ENCODE results near the gene ZPLD1.

Gene ZPLD1

GRCh38 chr3:102449341-102449740 is 14.5 kb downstream of the ZPLD1 start:
- TF ChIP-seq TAF1 (IDR thresholded peaks at IDR 0.05; ENCODE audit: borderline replicate concordance, insufficient read depth, low read length) (no peak), FOXP2 (optimal IDR thresholded peaks at IDR 0.05; ENCODE audit: borderline replicate concordance, extremely low read depth, extremely low read length, insufficient read depth) (no peak), SIN3A (IDR thresholded peaks at IDR 0.05; ENCODE audit: borderline replicate concordance, insufficient read depth, low read length) (no peak), REST (IDR thresholded peaks at IDR 0.05; ENCODE audit: insufficient read depth in 1 of 2, low read depth in 2 of 2, low read length in 2 of 2) (no peak), POLR2AphosphoS5 (IDR thresholded peaks at IDR 0.05; ENCODE audit: low read depth, low read length) (no peak)

DNA sequence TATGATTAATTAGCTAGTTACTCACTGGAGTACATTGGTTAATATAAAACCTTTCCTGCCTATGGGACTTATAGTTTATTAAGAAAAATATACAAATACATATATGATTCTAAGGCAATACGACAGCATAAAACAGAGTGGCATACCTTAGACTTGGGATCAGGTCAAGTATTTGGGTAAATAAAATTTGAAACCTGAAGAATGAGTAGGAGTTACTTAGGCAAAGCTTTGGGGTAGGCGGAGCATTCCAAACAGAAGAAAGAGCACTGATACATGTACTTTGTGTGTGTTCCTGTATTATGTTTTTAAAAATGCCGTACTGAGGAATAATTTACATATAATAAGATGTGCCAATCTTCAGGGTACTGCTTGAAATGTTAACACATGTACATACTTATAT is 15.1 kb downstream of the ZPLD1 start:
- TF ChIP-seq REST (IDR thresholded peaks at IDR 0.05; ENCODE audit: insufficient read depth in 1 of 2, low read depth in 2 of 2, low read length in 2 of 2) (no peak), POLR2AphosphoS5 (IDR thresholded peaks at IDR 0.05; ENCODE audit: low read depth, low read length) (no peak), SIN3A (IDR thresholded peaks at IDR 0.05; ENCODE audit: borderline replicate concordance, insufficient read depth, low read length) (no peak), TAF1 (IDR thresholded peaks at IDR 0.05; ENCODE audit: borderline replicate concordance, insufficient read depth, low read length) (no peak), FOXP2 (optimal IDR thresholded peaks at IDR 0.05; ENCODE audit: borderline replicate concordance, extremely low read depth, extremely low read length, insufficient read depth) (no peak)

GRCh38 chr3:102450976-102451375 is 16.2 kb downstream of the ZPLD1 start:
- TF ChIP-seq FOXP2 (optimal IDR thresholded peaks at IDR 0.05; ENCODE audit: borderline replicate concordance, extremely low read depth, extremely low read length, insufficient read depth) (no peak), POLR2AphosphoS5 (IDR thresholded peaks at IDR 0.05; ENCODE audit: low read depth, low read length) (no peak), REST (IDR thresholded peaks at IDR 0.05; ENCODE audit: insufficient read depth in 1 of 2, low read depth in 2 of 2, low read length in 2 of 2) (no peak), TAF1 (IDR thresholded peaks at IDR 0.05; ENCODE audit: borderline replicate concordance, insufficient read depth, low read length) (no peak), SIN3A (IDR thresholded peaks at IDR 0.05; ENCODE audit: borderline replicate concordance, insufficient read depth, low read length) (no peak)

DNA sequence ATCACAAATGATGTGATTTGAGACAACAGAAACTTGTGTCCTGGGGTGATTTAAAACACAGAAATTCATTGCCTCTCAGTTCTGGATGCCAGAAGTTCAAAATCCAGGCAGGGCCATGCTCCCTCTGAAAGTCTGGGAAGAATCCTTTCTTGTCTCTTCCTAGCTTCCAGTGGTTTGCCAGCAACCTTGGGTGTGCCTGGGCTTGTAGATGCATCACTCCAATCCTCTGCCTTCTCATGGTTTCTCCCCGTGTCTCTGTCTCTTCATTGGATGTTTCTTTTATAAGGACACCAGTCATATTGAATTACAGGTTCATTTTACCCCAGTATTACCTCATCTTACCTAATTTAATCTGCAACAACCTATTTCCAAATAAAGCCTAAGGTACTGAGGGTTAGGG is 16.7 kb downstream of the ZPLD1 start:
- TF ChIP-seq REST (IDR thresholded peaks at IDR 0.05; ENCODE audit: insufficient read depth in 1 of 2, low read depth in 2 of 2, low read length in 2 of 2), result no peak
- TF ChIP-seq POLR2AphosphoS5 (IDR thresholded peaks at IDR 0.05; ENCODE audit: low read depth, low read length), result no peak
- TF ChIP-seq FOXP2 (optimal IDR thresholded peaks at IDR 0.05; ENCODE audit: borderline replicate concordance, extremely low read depth, extremely low read length, insufficient read depth), result no peak
- no peak for TF ChIP-seq SIN3A (IDR thresholded peaks at IDR 0.05; ENCODE audit: borderline replicate concordance, insufficient read depth, low read length)
- no peak for TF ChIP-seq TAF1 (IDR thresholded peaks at IDR 0.05; ENCODE audit: borderline replicate concordance, insufficient read depth, low read length)

GRCh38 chr3:102454181-102454580 is 19.4 kb downstream of the ZPLD1 start:
- TF ChIP-seq REST (IDR thresholded peaks at IDR 0.05; ENCODE audit: insufficient read depth in 1 of 2, low read depth in 2 of 2, low read length in 2 of 2) (no peak), POLR2AphosphoS5 (IDR thresholded peaks at IDR 0.05; ENCODE audit: low read depth, low read length) (no peak), SIN3A (IDR thresholded peaks at IDR 0.05; ENCODE audit: borderline replicate concordance, insufficient read depth, low read length) (no peak), TAF1 (IDR thresholded peaks at IDR 0.05; ENCODE audit: borderline replicate concordance, insufficient read depth, low read length) (no peak), FOXP2 (optimal IDR thresholded peaks at IDR 0.05; ENCODE audit: borderline replicate concordance, extremely low read depth, extremely low read length, insufficient read depth) (no peak)

All from PFSK-1 (cell line).